Measurements from ENCODE around the gene TFRC. TPM values are rescaled to one million over a fixed set of nuclear protein-coding genes. Genes with fewer than 3 reads are reported as not detected.
"Not testable (repeated sequence)": the region's sequence is repeated elsewhere in the genome, so short reads cannot be mapped to it uniquely, and the experiment has no call there.

The TFRC gene
- total RNA-seq, 1 experiment from 2014 or later, result 160 TPM

DNA sequence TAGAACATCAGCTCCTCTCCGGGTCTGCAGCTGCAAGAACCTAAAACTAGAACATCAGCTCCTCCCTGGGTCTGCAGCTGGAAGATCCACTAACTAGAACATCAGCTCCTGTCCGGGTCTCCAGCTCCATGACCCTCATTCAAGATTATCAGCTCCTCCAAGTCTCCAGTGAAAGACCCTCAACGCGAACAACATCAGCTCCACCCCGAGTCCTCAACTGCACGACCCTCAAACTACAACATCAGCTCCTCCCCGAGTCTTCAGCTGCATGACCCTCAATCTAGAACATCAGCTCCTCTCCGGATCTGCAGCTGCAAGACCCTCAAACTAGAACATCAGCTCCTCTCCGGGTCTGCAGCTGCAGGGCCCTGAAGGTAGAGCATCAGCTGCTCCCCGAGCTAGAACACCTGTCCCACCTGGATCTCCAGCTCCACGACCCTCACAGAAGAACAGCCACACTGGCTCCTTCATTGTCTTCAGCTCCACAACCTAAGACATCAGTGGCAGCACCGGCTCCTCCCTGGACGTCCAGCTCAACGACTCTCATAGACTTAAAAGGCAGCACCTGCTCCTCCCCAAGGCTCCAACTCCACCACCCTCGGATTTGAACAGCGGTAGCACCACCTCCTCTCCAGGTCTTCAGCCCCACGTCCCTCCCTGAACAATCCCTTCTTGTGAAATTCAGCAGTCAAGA is 77.4 kb downstream of the TFRC start:
- not testable (repeated sequence) for DNase-seq (ENCODE audit: low spot score)

DNA sequence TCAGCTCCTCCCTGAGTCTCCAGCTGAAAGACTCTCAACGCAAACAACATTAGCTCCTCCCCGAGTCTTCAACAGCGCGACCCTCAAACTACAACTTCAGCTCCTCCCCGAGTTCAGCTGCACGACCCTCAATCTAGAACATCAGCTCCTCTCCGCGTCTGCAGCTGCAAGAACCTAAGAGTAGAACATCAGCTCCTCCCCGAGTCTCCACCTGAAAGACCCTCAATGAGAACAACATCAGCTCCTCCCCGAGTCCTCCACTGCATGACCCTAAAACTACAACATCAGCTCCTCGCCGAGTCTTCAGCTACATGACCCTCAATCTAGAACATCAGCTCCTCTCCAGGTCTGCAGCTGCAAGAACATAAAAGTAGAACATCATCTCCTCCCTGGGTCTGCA is 78.3 kb downstream of the TFRC start:
- no peak for DNase-seq (ENCODE audit: low spot score)

DNA sequence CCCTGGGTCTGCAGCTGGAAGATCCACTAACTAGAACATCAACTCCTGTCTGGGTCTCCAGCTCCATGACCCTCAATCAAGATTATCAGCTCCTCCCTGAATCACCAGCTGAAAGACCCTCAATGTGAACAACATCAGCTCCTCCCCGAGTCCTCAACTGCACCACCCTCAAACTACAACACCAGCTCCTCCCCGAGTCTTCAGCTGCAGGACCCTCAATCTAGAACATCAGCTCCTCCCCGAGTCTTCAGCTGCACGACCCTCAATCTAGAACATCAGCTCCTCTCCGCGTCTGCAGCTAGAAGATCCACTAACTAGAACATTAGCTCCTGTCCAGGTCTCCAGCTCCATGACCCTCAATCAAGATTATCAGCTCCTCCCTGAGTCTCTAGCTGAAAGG is 79.2 kb downstream of the TFRC start:
- DNase-seq (ENCODE audit: low spot score), result not testable (repeated sequence)

- DNase-seq (ENCODE audit: low spot score), result not testable (repeated sequence)
Measured at GRCh38 chr3:196001240-196001639, 80.7 kb downstream of the TFRC start.

GRCh38 chr3:196000360-196000950 is 81.4 kb downstream of the TFRC start:
- DNase-seq (ENCODE audit: low spot score), result not testable (repeated sequence)

DNA sequence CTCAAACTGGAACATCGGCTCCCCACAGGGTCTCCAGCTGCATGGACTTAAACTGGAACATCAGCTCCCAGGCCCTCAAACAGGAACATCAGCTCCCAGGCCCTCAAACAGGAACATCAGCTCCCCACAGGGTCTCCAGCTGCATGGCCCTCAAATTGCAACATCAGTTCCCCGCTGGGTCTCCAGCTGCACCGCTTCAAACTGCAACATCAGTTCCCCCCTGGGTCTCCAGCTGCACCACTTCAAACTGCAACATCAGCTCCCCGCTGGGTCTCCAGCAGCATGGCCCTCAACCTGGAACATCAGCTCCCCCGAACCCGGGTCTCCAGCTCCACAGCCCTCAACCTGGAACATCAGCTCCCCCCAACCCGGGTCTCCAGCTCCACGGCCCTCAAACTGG is 82.0 kb downstream of the TFRC start:
- DNase-seq (ENCODE audit: low spot score), result no peak

Other genes with a start within 250 kb of the TFRC start
- 14.6 and 15.4 TPM in 2 replicates for gene TNK2, start 173.5 kb downstream of the TFRC start, total RNA-seq (2014; rRNA removed; shearing (Covaris generic))
- not detected in 2 replicates for gene ZDHHC19, start 129.3 kb upstream of the TFRC start, total RNA-seq (2014; rRNA removed; shearing (Covaris generic))
- not detected in 2 replicates for gene SLC51A, start 134.4 kb upstream of the TFRC start, total RNA-seq (2014; rRNA removed; shearing (Covaris generic))
- gene PCYT1A, start 205.6 kb upstream of the TFRC start, total RNA-seq (2014; rRNA removed; shearing (Covaris generic)), result 111 and 153 TPM in 2 replicates
- gene DYNLT2B, start 236.2 kb upstream of the TFRC start, total RNA-seq (2014; rRNA removed; shearing (Covaris generic)), result 15.8 and 32.6 TPM in 2 replicates